VCaP (cell line): ENCODE results near the gene BOLA2B.

Source experiments
- H3K27ac ChIP-seq: fragments of 450-650 bp; 2 replicates; pipeline ENCODE4 v1.5.1; 2017
- CTCF ChIP-seq: fragments of 450-650 bp; conservative IDR thresholded peaks from 2 replicates; pipeline ENCODE4 v1.5.1; 2017; ENCODE audit warnings: mild to moderate bottlenecking, moderate library complexity

BOLA2B gene

GRCh38 chr16:30147843-30148510 lies 45.5 kb downstream of the BOLA2B start:
- no peak overlapping the region for H3K27ac ChIP-seq

GRCh38 chr16:30145657-30146056 lies 47.8 kb downstream of the BOLA2B start:
- no peak overlapping the region for H3K27ac ChIP-seq
- TF ChIP-seq CTCF: no peak

More at GRCh38 chr16:30147843-30148510, 45.5 kb downstream of the BOLA2B start:
- TF ChIP-seq CTCF: no peak

- no peak for TF ChIP-seq CTCF
- H3K27ac ChIP-seq: no peak overlapping the region
Observed at GRCh38 chr16:30144917-30145316, 48.5 kb downstream of the BOLA2B start.

- no peak for TF ChIP-seq CTCF
Observed at GRCh38 chr16:30144017-30144416, 49.4 kb downstream of the BOLA2B start.

GRCh38 chr16:30143347-30143702 lies 50.1 kb downstream of the BOLA2B start:
- no peak overlapping the region for H3K27ac ChIP-seq
- no peak for TF ChIP-seq CTCF

More at GRCh38 chr16:30144017-30144416, 49.4 kb downstream of the BOLA2B start:
- no peak overlapping the region for H3K27ac ChIP-seq
